ENCODE results near the gene OR51F1.
"Not testable (repeated sequence)": the region's sequence is repeated elsewhere in the genome, so short reads cannot be mapped to it uniquely, and the experiment has no call there.

Gene OR51F1

GRCh38 chr11:4748438-4748837 lies 21.3 kb downstream of the OR51F1 start:
- Histone ChIP-seq H3K27ac (no peak overlapping the region), H3K4me3 (no peak overlapping the region), H3K36me3 (no peaks in the 10 kb centered on the region), H3K9me3 (no peaks in the 10 kb centered on the region), H3K27me3 (no peaks in the 10 kb centered on the region), H3K4me1 (no peaks in the 10 kb centered on the region)
- no peak for DNase-seq
- no peak for TF ChIP-seq CTCF (IDR thresholded peaks at IDR 0.05)
- intact Hi-C loops (cut with DNase I; ENCODE audit: low total_unique reads): no loop called here

DNA sequence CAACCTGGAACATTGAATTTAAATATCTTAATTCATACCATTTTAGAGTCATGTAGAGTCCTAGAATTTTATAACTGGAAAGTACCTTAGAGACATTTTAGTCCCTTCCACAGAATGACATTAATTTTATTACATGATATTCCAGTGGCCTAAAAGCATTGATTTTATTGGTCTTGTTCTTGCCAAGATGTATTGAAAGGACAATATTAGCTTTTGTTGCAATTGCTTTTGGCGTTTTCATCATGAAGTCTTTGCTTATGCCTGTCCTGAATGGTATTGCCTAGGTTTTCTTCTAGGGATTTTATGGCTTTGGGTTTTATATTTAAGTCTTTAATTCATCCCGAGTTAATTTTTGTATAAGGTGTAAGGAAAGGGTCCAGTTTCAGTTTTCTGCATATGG lies 29.0 kb downstream of the OR51F1 start:
- no peaks in the 10 kb centered on the region for H3K36me3 ChIP-seq
- no peaks in the 10 kb centered on the region for H3K4me1 ChIP-seq
- no peak for TF ChIP-seq CTCF (IDR thresholded peaks at IDR 0.05)
- intact Hi-C loops (cut with DNase I; ENCODE audit: low total_unique reads): no loop called here
- H3K27me3 ChIP-seq: no peaks in the 10 kb centered on the region
- no peak for DNase-seq
- no peak overlapping the region for H3K27ac ChIP-seq
- no peak overlapping the region for H3K4me3 ChIP-seq
- no peaks in the 10 kb centered on the region for H3K9me3 ChIP-seq

- Histone ChIP-seq H3K4me3 (no peak overlapping the region), H3K27me3 (no peaks in the 10 kb centered on the region), H3K27ac (no peak overlapping the region), H3K4me1 (no peaks in the 10 kb centered on the region), H3K9me3 (no peaks in the 10 kb centered on the region), H3K36me3 (no peaks in the 10 kb centered on the region)
- no peak for TF ChIP-seq CTCF (IDR thresholded peaks at IDR 0.05)
- no peak for DNase-seq
- intact Hi-C loops (cut with DNase I; ENCODE audit: low total_unique reads): no loop called here
Observed at GRCh38 chr11:4727171-4727570, 42.6 kb downstream of the OR51F1 start.

GRCh38 chr11:4722616-4723534 lies 46.9 kb downstream of the OR51F1 start:
- DNase-seq; H3K4me3 ChIP-seq; H3K27me3 ChIP-seq; H3K36me3 ChIP-seq; intact Hi-C loops (cut with DNase I; ENCODE audit: low total_unique reads); H3K9me3 ChIP-seq; H3K27ac ChIP-seq; H3K4me1 ChIP-seq: not testable (repeated sequence)

All from tibial artery (tissue), 4 donors.